Measurements from ENCODE around the gene ARL15. TPM values are rescaled to one million over a fixed set of nuclear protein-coding genes. Genes with fewer than 3 reads are reported as not detected.

The ARL15 gene
- total and polyA plus RNA-seq, 2 experiments from 2014 or later: 7.8 to 9.9 TPM

DNA sequence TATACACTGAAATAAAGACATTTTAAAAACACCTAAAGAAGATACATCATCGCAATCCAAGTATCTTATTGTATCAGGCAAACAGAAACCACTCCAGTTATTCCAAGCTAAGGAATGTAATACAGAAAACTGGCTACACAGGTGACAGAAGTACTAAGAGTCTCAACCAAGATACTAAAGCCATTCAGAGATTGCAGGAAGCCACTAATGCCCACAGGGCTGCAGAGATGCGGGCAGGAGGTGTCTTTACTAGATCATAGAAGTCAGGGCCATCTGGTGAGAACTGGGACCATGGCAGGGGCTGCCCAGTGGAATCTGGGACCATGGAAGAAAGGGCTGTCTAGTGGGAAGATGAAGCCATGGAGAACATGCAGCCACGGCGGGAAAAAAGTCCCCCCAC, 384.3 kb downstream of the ARL15 start:
- Histone ChIP-seq H3K9ac (no peak overlapping the region), H3K4me3 (no peak overlapping the region), H3K9me3 (ENCODE audit: low read depth) (no peaks in the 10 kb centered on the region), H3K4me2 (ENCODE audit: unreplicated experiment) (no peak overlapping the region), H3K36me3 (ENCODE audit: low read depth) (no peaks in the 10 kb centered on the region), H3K79me2 (ENCODE audit: insufficient read depth) (no peaks in the 10 kb centered on the region), H3K27me3 (replicated peaks; ENCODE audit: insufficient read depth) (no peaks in the 10 kb centered on the region), H3K27ac (no peak overlapping the region), H3K9me2 (ENCODE audit: insufficient read depth) (no peaks in the 10 kb centered on the region), H4K20me1 (ENCODE audit: insufficient read depth) (no peaks in the 10 kb centered on the region), H3K4me1 (ENCODE audit: insufficient read depth) (peaks cover 15% of the 10 kb centered on the region), H2AFZ (no peak overlapping the region), H3F3A (ENCODE audit: insufficient read depth) (peaks cover 12% of the 10 kb centered on the region; the same call in 1 of the 2 replicates)
- no peak for DNase-seq
- in situ Hi-C loops (cut with MboI): no loop called here
- TF ChIP-seq EZH2 (IDR thresholded peaks at IDR 0.05; ENCODE audit: insufficient read depth, poor library complexity, severe bottlenecking): no peak
- no peak for TF ChIP-seq EZH2phosphoT487 (IDR thresholded peaks at IDR 0.05; ENCODE audit: insufficient read depth, low read depth)
- WGBS, 2 experiments (ENCODE audit: low coverage in 1 of 2, low lambda C conversion rate in 2 of 2, missing lambda C conversion rate in 2 of 2): 92 to 99% methylated on average over 4 of the region's 4 CpGs

DNA sequence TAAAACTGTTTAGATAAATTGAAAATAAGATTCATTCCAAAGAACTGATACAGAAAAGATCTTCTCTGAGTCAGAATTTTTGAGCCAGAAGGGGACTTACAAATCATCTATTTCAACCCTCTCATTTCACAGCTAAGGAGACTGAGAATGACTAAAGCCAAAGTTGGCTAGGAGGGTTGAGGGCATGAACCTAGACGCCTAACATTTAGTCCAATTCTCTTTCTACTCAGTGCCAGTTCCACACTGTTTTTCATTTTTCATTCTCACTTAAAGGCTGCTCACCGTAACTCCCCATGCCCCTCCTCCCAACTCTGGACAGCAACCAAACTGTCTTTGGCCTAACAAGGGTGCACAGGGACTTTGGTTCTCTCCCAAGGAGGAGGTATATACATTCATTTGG, 386.0 kb downstream of the ARL15 start:
- no peak overlapping the region for H3K9ac ChIP-seq
- 0 out of 2 replicates have a peak overlapping the region, but pooled peaks have one; percentile 12 for H2AFZ ChIP-seq
- no peak for TF ChIP-seq EZH2phosphoT487 (IDR thresholded peaks at IDR 0.05; ENCODE audit: insufficient read depth, low read depth)
- TF ChIP-seq EZH2 (IDR thresholded peaks at IDR 0.05; ENCODE audit: insufficient read depth, poor library complexity, severe bottlenecking): no peak
- WGBS, 2 experiments (ENCODE audit: low coverage in 1 of 2, low lambda C conversion rate in 2 of 2, missing lambda C conversion rate in 2 of 2): 22 to 23% methylated on average over 2 of the region's 2 CpGs
- H3F3A ChIP-seq (ENCODE audit: insufficient read depth): peaks cover 12% of the 10 kb centered on the region; the same call in 1 of the 2 replicates
- in situ Hi-C loops (cut with MboI): no loop called here
- H3K4me2 ChIP-seq (ENCODE audit: unreplicated experiment): peak overlapping the region; percentile 67
- H3K27ac ChIP-seq: peak overlapping the region; percentile 23
- H3K9me3 ChIP-seq (ENCODE audit: low read depth): no peaks in the 10 kb centered on the region
- no peaks in the 10 kb centered on the region for H4K20me1 ChIP-seq (ENCODE audit: insufficient read depth)
- peak; percentile 65 for DNase-seq
- H3K36me3 ChIP-seq (ENCODE audit: low read depth): no peaks in the 10 kb centered on the region
- H3K79me2 ChIP-seq (ENCODE audit: insufficient read depth): no peaks in the 10 kb centered on the region
- peak overlapping the region; percentile 37 for H3K4me3 ChIP-seq
- no peaks in the 10 kb centered on the region for H3K9me2 ChIP-seq (ENCODE audit: insufficient read depth)
- H3K27me3 ChIP-seq (replicated peaks; ENCODE audit: insufficient read depth): no peaks in the 10 kb centered on the region
- H3K4me1 ChIP-seq (ENCODE audit: insufficient read depth): peaks cover 15% of the 10 kb centered on the region

DNA sequence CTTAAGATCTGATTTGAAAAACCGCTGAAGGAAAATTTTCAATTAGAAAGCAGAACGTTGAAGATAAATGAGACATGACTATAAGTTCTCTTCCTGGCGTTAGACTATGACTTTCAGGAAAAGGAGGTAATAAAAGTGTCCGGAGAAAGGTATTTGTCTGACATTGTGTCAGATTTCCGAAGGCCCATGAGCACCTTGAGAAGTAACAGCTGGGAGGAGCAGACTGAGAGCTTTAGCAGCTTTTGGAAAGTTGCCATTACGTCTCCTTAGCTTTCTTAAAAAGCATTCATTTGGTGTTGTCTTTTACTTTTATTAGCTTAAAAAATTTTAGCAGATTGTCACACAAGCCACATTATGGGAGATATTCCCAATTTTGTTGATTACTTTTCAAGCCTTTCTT, 386.4 kb downstream of the ARL15 start:
- H3F3A ChIP-seq (ENCODE audit: insufficient read depth): peaks cover 12% of the 10 kb centered on the region; the same call in 1 of the 2 replicates
- H3K4me2 ChIP-seq (ENCODE audit: unreplicated experiment): peak overlapping the region; percentile 67
- no peak overlapping the region for H3K9ac ChIP-seq
- no peaks in the 10 kb centered on the region for H4K20me1 ChIP-seq (ENCODE audit: insufficient read depth)
- peak overlapping the region; percentile 37 for H3K4me3 ChIP-seq
- no peaks in the 10 kb centered on the region for H3K36me3 ChIP-seq (ENCODE audit: low read depth)
- in situ Hi-C loops (cut with MboI): no loop called here
- H3K9me2 ChIP-seq (ENCODE audit: insufficient read depth): no peaks in the 10 kb centered on the region
- H3K27me3 ChIP-seq (replicated peaks; ENCODE audit: insufficient read depth): no peaks in the 10 kb centered on the region
- H3K4me1 ChIP-seq (ENCODE audit: insufficient read depth): peaks cover 15% of the 10 kb centered on the region
- TF ChIP-seq EZH2phosphoT487 (IDR thresholded peaks at IDR 0.05; ENCODE audit: insufficient read depth, low read depth): no peak
- TF ChIP-seq EZH2 (IDR thresholded peaks at IDR 0.05; ENCODE audit: insufficient read depth, poor library complexity, severe bottlenecking): no peak
- no peaks in the 10 kb centered on the region for H3K79me2 ChIP-seq (ENCODE audit: insufficient read depth)
- H3K27ac ChIP-seq: peak overlapping the region; percentile 23
- DNase-seq: peak; percentile 65
- 48 to 59% methylated on average over 6 of the region's 6 CpGs for WGBS, 2 experiments (ENCODE audit: low coverage in 1 of 2, low lambda C conversion rate in 2 of 2, missing lambda C conversion rate in 2 of 2)
- no peaks in the 10 kb centered on the region for H3K9me3 ChIP-seq (ENCODE audit: low read depth)
- 0 out of 2 replicates have a peak overlapping the region, but pooled peaks have one; percentile 12 for H2AFZ ChIP-seq

DNA sequence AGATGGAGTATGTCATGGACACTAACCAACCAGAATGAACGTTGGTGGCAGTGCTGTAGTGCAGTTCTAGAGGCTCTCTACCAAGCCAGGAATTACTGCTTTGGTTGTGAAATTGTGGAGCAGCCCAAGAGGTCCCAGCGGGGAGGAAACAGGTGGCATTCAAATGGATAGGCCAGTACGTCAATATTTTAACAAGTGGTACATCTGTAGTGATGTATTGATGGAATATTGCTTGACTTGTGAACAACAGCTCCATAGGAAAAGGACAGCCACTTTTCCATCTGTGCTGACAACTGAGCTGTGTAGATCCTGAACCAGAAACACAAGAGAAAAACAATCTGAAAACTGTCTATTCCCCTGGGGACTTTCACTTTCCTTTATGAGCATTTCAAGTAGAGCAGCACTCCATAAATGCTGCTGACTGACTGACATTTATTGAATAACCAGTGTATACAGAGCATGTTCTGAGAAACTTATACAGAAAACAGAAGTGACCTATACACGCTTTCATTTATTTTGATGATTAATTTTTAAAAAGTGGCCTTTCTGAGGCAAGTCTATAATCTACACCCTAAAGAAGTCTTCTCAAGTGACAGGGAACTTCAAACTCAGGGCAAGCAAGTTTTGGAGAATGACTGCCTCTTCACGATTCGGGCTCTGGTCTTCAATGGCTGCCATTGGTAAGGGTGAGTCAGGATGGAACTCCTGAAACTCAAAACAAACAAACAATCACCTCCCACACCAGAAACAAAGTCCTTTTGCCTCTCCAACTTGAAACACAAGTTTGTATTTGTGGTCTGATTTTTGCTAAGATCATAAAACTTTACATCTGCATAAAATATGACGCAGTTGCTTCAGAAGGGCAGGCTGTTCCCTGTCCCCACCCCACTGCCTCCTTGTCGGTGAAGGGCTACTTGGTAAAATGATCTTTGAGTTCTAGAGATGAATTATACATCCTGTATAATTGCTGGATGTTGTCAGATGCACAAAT, 387.6 kb downstream of the ARL15 start:
- Histone ChIP-seq H3K4me2 (ENCODE audit: unreplicated experiment) (no peak overlapping the region), H3K9me3 (ENCODE audit: low read depth) (no peaks in the 10 kb centered on the region), H4K20me1 (ENCODE audit: insufficient read depth) (no peaks in the 10 kb centered on the region), H2AFZ (no peak overlapping the region), H3K4me3 (no peak overlapping the region), H3K27ac (no peak overlapping the region), H3K27me3 (replicated peaks; ENCODE audit: insufficient read depth) (no peaks in the 10 kb centered on the region), H3K9ac (no peak overlapping the region), H3F3A (ENCODE audit: insufficient read depth) (peaks cover 12% of the 10 kb centered on the region; the same call in 1 of the 2 replicates), H3K9me2 (ENCODE audit: insufficient read depth) (no peaks in the 10 kb centered on the region), H3K79me2 (ENCODE audit: insufficient read depth) (no peaks in the 10 kb centered on the region), H3K4me1 (ENCODE audit: insufficient read depth) (peaks cover 15% of the 10 kb centered on the region), H3K36me3 (ENCODE audit: low read depth) (no peaks in the 10 kb centered on the region)
- no peak for DNase-seq
- in situ Hi-C loops (cut with MboI): no loop called here
- WGBS, 2 experiments (ENCODE audit: low coverage in 1 of 2, low lambda C conversion rate in 2 of 2, missing lambda C conversion rate in 2 of 2): 92% methylated on average over 8 of the region's 8 CpGs
- no peak for TF ChIP-seq EZH2 (IDR thresholded peaks at IDR 0.05; ENCODE audit: insufficient read depth, poor library complexity, severe bottlenecking)
- no peak for TF ChIP-seq EZH2phosphoT487 (IDR thresholded peaks at IDR 0.05; ENCODE audit: insufficient read depth, low read depth)
